ENCODE measurements around the gene KCND2.
"Not testable (repeated sequence)": the region's sequence is repeated elsewhere in the genome, so short reads cannot be mapped to it uniquely, and the experiment has no call there.

Gene KCND2

DNA sequence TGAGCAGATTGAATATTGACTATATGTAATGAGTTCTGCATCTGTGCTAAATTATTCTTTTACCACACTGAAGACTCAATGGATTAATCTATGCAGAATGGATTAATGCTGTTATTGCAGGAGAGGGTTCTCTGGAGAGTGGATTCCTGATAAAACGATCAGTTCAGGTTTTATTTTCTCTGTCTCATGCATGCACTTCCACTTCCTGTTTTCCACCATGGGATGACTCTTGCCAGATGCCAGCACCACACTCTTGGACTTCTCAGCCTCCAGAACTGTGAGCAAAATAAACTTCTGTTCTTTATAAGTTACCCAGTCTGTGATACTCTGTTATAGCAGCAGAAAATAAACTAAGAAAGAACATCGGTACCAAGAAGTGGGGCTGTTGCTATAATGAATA, 207.5 kb downstream of the KCND2 start:
- no peak for DNase-seq (ENCODE audit: low read depth in 1 of 2, low spot score in 1 of 2)

DNA sequence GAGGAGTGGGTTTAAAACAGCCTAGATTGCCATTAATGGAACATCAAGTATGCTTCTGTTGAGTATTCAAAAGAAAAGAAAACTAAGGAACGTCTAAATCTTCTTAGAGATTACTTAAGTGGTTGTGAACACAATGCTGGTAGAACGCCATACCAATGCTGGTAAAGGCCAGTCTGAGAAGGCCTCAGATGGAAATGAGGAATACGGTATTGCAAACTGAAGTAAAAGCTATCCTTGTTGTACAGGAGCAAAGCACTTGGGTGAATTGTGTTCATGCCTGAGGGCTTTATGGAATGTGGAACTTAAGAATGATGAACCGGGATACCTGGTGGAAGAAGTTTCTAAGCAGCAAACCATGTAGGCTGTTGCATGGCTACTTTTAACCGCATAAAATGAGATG, 208.0 kb downstream of the KCND2 start:
- DNase-seq (ENCODE audit: low read depth in 1 of 2, low spot score in 1 of 2): no peak

DNA sequence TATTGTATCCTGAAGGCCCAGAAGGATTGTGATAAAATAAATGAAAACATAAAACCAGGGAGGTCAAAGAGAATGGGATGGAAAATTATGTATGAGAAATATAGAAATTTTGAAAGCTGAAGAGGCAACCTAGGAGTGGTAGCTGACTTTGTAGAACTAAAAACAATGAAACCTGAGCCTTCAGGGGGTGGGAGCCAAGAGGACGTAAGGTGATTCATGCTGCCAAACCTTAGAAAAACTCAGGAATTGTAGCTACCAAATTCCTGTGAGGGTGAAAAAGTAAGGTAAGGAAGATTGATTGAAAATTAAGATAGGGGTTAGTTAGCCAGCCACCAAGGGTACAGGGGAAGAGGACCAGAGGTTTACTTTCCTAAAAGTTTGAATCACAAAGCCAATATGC, 213.2 kb downstream of the KCND2 start:
- no peak for DNase-seq (ENCODE audit: low read depth in 1 of 2, low spot score in 1 of 2)

DNA sequence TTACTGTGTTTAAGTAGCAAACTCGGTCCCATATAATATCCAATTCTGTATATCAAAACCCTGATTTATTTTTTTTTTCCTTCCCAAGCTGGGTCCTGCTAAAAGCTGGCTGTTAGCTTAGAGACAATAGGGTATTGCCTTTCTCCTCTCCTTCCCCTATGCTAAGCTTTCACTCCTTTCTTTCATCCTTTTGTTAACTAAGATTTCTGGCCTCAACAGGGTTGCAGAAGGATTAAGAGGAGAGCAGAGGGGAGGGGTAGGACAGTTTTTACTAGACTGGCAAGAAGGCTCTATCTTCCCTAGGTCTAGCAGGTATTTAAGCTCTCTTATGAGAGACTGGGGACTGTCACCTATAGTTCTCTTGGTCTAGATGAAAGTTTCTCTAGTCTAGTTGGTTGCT, 229.2 kb downstream of the KCND2 start:
- DNase-seq (ENCODE audit: low read depth in 1 of 2, low spot score in 1 of 2): no peak

DNA sequence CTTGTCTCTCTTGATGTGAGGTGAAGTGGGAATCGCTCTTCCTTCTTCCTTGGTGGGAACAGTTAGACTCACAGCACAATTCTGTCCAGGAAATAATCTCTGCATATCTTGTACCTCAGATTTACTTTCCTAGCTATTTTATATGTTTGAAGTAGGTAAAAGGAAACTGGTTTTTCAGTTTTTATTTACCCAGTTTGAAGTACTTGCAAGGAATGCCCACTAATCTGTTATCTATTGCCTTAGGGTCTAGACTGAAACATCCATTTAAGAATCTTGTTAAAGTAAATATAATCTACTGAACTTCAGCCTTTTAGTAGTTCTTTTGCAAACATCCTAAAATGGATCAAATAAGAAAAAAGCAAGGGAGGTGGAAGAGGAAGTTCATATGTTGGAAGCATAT, 229.8 kb downstream of the KCND2 start:
- no peak for DNase-seq (ENCODE audit: low read depth in 1 of 2, low spot score in 1 of 2)

DNA sequence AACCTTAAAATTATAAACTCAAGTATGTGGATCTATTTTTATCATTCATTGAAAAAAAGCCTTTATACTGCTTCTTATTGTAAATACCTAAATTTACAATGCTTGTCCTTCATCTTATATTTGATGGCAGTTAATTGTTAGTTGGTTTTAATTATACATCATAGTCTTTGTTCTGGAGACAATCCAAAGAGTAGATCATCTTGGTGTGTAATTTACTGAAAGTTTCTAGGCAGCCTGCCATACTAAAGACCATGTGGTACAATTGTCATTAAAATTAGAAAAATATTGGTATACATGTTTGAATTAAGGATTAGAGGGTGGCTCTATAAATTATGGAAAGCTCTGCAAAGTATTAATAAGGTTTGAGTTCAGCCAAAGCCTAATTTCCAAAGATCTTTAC, 231.4 kb downstream of the KCND2 start:
- DNase-seq (ENCODE audit: low read depth in 1 of 2, low spot score in 1 of 2): no peak

DNA sequence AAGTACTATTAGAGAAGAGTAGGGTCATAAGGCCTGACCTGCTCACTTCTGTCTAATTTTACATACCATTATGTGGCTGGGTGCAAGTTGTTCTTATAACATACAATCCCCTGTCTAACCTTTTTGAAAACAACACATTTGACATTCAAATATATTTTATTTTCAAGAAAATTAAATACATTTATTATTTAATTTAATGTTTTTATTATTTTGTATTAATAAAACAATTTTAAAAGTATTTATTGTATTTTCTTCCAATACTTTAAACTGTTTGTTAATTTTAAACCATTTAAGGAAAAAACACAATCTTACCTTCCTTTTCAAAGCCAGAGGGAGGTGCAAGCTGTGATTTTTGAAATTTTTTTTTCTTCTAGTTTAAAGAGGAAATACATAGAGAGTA, 232.8 kb downstream of the KCND2 start:
- no peak for DNase-seq (ENCODE audit: low read depth in 1 of 2, low spot score in 1 of 2)

DNA sequence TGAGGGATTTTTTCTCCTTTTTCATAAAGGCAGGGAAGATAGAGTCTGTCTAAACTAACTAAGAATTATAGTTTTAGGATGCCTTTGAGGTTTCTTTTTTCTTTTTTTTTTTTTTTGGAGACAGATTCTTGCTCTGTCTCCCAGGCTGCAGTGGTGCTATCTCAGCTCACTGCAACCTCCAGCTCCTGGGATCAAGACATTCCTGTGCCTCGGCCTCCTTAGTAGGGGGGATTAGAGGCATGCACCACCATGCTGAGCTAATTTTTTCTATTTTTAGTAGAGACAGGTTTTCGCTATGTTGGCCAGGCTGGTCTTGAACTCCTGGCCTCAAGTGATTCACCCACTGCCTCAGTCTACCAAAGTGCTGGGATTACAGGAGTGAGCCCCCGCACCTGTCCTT, 239.7 kb downstream of the KCND2 start:
- no peak for DNase-seq (ENCODE audit: low read depth in 1 of 2, low spot score in 1 of 2)

DNA sequence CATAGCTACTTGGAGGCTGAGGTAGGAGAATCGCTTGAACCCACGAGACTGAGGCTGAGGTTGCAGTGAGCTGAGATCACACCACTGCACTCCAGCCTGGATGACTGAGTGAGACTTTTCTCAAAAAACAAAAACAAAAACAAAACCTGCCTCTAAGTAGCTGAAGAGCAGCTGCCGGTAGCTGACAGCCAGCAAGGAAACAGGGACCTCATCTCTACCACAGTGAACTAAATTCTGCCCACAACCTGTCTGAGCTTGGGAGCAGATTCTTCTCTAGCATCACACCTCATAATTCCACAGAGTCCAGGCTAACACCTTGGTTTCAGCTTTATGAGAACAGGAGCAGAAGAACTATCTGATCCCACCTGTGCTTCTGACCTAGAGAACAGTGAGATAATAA, 246.2 kb downstream of the KCND2 start:
- DNase-seq (ENCODE audit: low read depth in 1 of 2, low spot score in 1 of 2): no peak

DNA sequence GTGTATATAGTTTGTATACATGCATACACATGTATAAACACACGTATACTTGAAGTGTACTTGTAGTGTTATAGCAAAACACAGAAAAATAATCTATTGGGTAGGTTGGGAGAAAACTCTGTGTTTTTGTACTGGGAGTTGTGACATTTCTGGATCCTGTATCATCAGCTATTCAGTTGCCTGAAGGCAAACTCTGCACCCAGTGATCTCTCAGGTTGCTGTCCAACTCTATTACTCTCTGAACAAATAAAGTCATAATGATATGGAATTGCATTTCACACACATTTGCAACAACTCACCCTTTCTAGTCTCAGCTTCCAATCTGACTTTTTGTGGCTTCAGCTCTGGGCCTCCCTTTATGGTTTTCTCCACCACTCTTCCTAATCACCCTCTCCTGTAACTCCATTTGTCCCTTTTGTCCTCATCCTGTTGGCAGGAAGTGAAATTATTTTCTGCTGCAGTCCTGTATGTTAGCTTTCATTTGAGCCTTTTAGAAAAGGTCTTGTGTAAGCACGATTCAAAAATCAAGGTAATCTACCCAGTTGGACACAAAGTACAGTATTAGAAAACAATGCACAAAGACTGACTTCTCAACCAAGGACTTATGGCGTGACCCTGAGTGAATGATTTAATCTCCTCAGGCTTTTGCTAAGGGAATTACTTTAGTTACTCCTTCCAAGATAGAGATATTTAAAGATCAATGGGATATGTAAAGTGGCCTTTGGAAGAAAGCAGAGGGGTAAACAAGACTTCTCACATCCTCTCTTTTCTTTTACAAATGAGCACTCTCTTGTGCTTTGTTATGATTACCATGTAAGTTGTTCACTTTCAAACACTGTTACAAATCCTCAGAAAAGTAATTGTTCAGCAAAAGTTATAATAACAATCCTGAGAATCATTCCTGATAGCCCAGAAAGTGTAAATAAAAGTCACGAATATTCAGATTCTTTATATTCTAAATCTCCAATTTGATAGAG, 249.1 kb downstream of the KCND2 start:
- no peak for DNase-seq (ENCODE audit: low read depth in 1 of 2, low spot score in 1 of 2)

DNA sequence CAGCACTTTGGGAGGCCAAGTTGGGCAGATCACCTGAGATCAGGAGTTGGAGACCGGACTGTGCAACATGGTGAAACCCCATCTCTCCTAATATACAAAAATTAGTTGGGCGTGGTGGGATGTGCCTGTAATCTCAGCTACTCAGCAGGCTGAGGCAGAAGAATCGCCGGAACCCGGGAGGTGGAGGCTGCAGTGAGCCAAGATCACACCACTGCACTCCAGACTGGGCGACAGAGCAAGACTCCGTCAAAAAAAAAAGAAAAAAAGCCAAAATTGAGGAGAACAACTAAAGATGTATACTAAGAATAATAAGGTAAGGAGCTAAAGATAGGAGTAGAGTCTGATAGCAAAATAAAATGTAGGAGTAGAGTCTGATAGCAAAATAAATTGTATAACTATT, 251.0 kb downstream of the KCND2 start:
- no peak for DNase-seq (ENCODE audit: low read depth in 1 of 2, low spot score in 1 of 2)

DNA sequence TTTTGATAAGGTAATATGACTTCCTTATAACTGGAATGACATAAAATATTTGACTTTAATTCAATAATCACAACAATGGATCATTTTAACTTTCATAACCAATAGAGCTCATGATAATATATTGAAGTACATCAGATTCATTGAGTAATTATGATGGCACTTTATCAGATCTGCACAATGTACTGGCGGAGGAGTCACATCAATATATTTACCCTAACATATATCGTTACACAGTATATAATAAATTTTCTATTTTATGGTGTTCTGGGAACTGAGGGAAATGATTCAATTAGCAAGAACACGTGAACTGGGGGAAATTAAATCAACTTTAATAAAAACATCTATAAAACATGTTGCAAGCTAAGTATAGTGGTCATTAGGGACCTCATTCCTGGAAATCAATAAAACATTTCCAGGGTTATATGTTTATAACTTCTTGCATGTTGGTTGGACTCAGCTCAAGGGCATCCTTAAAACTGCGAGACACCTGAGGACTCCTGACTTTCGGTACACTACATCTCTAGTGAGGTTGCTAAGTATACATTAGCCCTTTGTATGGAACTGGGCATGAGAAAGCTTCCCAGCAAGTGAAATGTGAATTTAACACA, 254.0 kb downstream of the KCND2 start:
- DNase-seq (ENCODE audit: low read depth in 1 of 2, low spot score in 1 of 2): no peak

DNA sequence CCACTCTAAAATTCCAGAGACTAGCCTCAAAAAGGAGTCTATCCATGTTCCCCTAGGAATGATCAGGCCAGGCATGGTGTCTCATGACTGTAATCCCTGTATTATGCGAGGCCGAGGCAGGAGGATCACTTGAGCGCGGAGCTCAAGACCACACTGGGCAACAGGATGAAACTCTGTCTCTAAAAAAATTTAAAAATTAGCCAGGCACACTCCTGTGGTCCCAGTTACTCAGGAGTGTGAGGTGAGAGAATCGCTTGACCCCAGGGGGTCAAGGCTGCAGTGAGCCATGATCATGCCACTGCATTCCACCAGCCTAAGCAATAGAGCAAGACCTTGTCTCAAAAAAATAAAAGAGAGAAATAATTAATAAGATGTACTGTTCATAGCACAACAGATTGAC, 256.8 kb downstream of the KCND2 start:
- DNase-seq (ENCODE audit: low read depth in 1 of 2, low spot score in 1 of 2): no peak

DNA sequence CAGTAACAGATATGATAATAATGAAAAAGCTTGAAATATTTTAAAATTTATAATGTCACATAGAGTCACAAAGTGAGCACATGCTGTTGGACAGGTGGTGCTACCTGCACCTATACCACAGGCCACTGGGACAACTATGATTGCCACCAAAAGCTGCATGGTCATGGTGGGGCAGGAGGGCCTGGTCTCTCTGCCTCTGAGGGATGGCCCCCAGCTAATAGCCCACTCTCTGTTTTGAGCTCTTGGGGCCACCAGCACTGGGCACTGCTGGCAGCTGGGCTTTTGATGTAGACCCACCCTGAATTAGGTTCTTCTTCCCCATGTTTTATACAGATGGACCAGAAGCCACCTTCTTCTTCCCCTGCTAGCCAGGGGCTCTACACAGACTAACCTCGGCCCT, 265.4 kb downstream of the KCND2 start:
- no peak for DNase-seq (ENCODE audit: low read depth in 1 of 2, low spot score in 1 of 2)

DNA sequence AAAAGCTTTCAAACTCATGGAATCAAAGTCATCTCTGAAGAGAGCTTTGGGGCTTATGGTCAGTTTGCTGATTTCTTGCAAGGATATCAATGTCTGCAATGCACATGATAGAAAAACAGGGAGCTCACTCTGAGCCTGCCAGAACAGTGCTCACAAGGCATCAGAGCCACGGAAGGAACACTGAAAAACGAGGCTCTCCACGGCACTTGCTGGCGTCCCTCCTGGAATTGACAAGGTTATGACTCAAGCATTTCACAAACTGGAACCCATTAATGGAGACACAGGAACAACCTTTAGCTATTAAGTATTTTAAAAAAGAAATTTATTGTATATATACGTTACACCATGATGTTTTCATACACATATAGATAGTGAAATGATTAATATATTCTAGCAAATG, 266.3 kb downstream of the KCND2 start:
- DNase-seq (ENCODE audit: low read depth in 1 of 2, low spot score in 1 of 2): no peak

DNA sequence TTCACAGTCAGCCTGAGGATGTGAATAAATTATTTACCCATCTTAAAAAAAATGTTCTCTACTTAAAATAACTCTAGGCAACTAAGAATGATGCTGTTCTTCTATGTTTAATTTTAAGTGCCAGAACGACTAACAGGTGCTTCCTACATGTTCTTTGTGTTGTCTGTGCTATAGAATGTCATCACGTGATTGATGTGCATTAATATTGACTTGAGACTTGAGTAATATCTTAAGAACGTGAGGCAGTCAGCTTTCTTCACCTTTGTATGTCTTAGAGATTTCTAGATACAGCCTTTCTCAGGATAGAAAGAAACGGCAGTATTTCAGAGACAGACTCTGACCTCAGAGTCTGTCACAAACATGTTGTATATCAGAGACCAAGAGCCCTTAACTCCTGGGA, 274.6 kb downstream of the KCND2 start:
- no peak for DNase-seq (ENCODE audit: low read depth in 1 of 2, low spot score in 1 of 2)

DNA sequence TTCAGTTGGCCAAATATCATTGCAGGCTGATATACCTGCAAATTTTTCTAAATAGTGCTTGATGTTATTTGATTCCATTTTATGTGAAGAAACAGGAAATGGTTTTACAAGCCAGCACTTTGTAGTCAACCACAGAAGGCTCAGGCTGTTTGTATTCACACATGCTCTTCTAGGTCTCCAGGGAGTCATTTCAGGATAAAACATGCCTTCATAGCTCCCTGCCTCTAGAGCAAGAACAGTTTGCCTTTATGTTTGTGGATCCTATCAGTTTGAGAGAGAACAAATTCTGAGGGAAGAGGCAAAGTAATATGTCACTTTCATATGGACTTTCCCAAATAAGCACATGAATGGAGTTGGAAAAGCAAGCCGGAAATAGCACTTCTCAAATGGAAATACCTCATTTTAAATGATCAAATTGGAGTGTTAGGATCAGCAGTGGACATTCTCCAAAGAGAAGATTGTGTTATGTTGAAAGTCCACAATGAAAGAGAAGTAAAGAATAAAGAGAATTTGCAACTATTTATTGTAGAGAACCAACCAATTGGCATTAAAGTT, 277.6 kb downstream of the KCND2 start:
- no peak for DNase-seq (ENCODE audit: low read depth in 1 of 2, low spot score in 1 of 2)

DNA sequence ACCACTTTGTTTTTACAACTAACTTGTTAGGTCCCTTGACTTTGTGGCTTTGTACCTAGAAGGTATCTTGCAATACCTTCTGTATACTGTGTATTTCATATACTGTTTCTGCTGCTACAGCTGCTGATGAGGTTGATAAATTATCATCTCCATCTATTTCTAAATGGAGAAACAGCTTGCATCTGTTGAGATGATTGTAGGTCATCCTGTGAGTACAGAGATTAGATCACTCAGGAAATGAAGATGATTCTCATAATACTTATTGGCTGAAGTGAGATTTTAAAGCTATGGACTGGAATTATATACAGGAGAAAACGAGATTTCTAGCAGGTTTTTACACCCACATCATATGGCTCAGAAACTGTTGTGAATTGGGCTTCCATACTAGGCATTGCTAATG, 280.5 kb downstream of the KCND2 start:
- no peak for DNase-seq (ENCODE audit: low read depth in 1 of 2, low spot score in 1 of 2)

DNA sequence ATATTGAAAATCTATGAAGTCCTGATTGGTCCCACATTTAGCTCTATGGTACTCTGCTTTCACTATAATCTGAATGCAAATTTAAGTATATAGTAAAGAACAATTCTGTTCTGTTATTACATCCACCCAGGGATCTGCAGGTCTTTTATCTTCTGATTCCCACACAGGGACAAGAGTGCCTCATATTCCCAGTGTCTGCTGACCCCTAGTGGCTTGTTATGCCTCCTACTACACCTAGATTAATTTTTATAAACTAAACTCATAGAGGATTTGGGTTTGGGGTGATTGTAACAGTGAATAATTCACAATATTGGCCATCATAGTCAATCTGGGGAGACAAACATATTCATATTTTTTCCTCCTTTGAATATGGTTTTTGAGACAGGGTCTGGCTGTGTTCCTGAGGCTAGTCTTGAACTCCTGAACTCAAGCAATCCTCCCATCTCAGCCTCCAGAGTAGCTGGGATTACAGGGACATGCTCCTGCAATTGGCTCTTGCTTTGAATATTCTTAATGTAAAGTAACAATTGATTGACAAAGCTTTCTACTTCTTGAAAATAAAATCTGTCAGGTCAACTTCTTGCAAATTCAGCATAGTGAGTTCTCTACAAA, 282.1 kb downstream of the KCND2 start:
- DNase-seq (ENCODE audit: low read depth in 1 of 2, low spot score in 1 of 2): no peak

DNA sequence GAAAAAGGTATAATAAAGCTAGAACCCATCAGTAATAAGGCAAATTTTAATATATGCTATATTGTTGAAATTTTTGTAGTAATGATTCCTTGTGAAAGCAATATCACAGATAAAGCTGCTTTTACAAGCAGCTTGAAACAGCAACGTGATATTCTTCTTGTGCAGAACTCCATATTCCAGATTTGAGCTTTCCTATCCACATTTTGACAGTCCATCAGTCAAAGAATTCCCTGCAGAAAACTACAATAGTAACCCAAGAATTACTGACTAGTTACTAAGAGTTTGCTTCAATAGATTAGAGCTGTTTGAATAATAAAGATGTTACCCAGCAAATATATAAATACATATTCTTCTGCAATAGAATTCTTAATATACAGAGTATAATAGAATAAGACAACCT, 291.2 kb downstream of the KCND2 start:
- DNase-seq (ENCODE audit: low read depth in 1 of 2, low spot score in 1 of 2): no peak

DNA sequence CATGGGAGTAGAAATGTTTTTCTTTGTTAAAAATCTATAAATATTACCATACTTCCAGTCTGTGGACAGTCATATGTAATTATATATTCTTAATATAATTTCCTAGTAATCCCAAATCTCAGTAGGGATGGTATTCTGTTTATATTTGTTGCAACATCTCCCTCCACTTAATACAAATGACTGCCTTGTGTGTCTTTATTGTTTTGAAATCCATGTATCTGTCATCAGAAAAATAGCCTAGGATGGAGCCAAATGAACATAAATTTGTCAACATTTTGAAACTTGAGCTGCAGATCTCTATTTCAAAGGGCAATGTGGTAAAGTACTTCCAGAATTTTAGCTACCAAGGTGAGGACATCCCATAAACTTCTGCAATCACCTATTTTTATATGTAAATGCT, 294.2 kb downstream of the KCND2 start:
- DNase-seq (ENCODE audit: low read depth in 1 of 2, low spot score in 1 of 2): no peak

DNA sequence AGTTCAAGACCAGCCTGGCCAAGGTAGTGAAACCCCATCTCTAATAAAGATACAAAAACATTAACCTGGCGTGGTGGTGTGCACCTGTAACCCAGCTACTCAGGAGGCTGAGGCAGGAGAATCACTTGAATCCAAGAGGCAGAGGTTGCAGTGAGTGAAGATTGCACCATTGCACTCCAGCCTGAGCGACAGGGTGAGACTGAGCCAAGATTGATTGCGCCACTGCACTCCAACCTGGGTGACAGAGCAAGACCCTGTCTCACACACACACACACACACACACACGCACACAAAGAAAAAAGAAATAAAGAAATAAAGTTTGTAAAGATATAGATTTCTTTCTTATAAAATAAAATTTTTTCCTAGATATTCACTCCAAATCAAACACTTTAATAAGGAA, 305.7 kb downstream of the KCND2 start:
- not testable (repeated sequence) for DNase-seq (ENCODE audit: low read depth in 1 of 2, low spot score in 1 of 2)

All from activated T-helper 1 cell treated with anti-CD3 and anti-CD28 coated beads, Interleukin-2, amount 50 U/mL, for 16 hours (primary cell).